ENCODE results near the gene ACOX3. TPM values are rescaled to one million over a fixed set of nuclear protein-coding genes. Genes with fewer than 3 reads are reported as not detected.
A peak's percentile ranks its signal among the peaks of the same experiment; 100 is the strongest.

ACOX3 gene
- total and polyA plus RNA-seq, 4 donors = 11.4 to 24.6 (median 13.6) TPM

DNA sequence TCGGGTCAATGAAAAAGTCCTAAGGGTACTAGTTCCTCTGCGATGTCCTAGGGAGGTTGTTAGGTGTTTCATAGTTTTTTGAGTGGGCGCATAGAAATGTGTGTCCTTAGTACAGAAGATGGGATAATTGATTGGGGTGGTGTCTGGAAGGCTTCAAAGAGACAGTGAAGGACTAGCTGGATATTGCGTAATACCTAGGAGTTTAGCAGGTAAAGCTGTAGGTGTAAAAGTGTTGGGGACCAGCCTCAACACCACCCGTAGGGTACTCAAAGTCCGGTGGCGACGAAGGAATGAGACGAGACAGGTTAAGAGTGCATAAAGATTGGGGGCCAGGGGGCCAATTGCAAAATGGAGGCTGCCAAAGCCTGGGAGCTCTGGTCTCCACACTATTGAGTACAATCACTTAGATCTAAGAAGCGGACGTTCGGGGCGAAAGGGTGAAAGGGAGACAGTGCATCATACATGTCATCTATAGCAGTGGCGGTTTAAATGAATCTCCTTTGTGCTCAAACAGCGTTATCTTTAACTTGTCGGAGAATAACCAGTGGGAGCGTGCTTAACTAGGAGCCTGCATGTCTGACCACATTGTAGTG lies 1.1 kb upstream of the ACOX3 start:
- Histone ChIP-seq H3K4me3 (ENCODE audit: low read depth in 1 of 3, low read length in 3 of 3) (peak overlapping the region; percentile 65 to 92 (median 68)), H3K36me3 (ENCODE audit: control insufficient read depth in 4 of 4, insufficient read depth in 3 of 4, low read depth in 1 of 4, low read length in 3 of 4) (peaks cover 0 to 7% (median 0%) of the 10 kb centered on the region in 4 donors), H3K27me3 (ENCODE audit: control insufficient read depth in 4 of 4, insufficient read depth in 4 of 4, low read length in 3 of 4) (no peaks in the 10 kb centered on the region), H3K9ac (ENCODE audit: low read depth in 1 of 2, low read length in 2 of 2) (peak overlapping the region; percentile 52 to 73), H3K4me1 (ENCODE audit: control insufficient read depth in 4 of 4, insufficient read depth in 4 of 4, low read length in 3 of 4) (peaks cover 12 to 44% (median 35%) of the 10 kb centered on the region in 4 donors), H3K9me3 (ENCODE audit: control insufficient read depth in 4 of 4, low read length in 3 of 4) (no peaks in the 10 kb centered on the region), H3K27ac (ENCODE audit: low read depth in 1 of 2, low read length in 2 of 2) (no peak overlapping the region)
- TF ChIP-seq YY1 (IDR thresholded peaks at IDR 0.05) (no peak), GABPA (IDR thresholded peaks at IDR 0.05 in 1 of 2, conservative IDR thresholded peaks at IDR 0.05 in 1 of 2) (no peak), HNF4G (IDR thresholded peaks at IDR 0.05) (no peak), EGR1 (IDR thresholded peaks at IDR 0.05; ENCODE audit: low read depth in 2 of 2) (no peak), FOXA1 (IDR thresholded peaks at IDR 0.05) (no peak), RAD21 (IDR thresholded peaks at IDR 0.05) (no peak), HNF4A (conservative IDR thresholded peaks at IDR 0.05) (no peak), JUND (IDR thresholded peaks at IDR 0.05) (no peak), TAF1 (conservative IDR thresholded peaks at IDR 0.05) (no peak), ZBTB33 (IDR thresholded peaks at IDR 0.05) (no peak), NR2F2 (IDR thresholded peaks at IDR 0.05) (no peak), FOXA2 (IDR thresholded peaks at IDR 0.05) (no peak)
- TF ChIP-seq, protein P1, sequence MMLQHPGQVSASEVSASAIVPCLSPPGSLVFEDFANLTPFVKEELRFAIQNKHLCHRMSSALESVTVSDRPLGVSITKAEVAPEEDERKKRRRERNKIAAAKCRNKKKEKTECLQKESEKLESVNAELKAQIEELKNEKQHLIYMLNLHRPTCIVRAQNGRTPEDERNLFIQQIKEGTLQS (IDR thresholded peaks at IDR 0.05) = no peak
- TF ChIP-seq, protein P2, sequence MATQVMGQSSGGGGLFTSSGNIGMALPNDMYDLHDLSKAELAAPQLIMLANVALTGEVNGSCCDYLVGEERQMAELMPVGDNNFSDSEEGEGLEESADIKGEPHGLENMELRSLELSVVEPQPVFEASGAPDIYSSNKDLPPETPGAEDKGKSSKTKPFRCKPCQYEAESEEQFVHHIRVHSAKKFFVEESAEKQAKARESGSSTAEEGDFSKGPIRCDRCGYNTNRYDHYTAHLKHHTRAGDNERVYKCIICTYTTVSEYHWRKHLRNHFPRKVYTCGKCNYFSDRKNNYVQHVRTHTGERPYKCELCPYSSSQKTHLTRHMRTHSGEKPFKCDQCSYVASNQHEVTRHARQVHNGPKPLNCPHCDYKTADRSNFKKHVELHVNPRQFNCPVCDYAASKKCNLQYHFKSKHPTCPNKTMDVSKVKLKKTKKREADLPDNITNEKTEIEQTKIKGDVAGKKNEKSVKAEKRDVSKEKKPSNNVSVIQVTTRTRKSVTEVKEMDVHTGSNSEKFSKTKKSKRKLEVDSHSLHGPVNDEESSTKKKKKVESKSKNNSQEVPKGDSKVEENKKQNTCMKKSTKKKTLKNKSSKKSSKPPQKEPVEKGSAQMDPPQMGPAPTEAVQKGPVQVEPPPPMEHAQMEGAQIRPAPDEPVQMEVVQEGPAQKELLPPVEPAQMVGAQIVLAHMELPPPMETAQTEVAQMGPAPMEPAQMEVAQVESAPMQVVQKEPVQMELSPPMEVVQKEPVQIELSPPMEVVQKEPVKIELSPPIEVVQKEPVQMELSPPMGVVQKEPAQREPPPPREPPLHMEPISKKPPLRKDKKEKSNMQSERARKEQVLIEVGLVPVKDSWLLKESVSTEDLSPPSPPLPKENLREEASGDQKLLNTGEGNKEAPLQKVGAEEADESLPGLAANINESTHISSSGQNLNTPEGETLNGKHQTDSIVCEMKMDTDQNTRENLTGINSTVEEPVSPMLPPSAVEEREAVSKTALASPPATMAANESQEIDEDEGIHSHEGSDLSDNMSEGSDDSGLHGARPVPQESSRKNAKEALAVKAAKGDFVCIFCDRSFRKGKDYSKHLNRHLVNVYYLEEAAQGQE (IDR thresholded peaks at IDR 0.05) = no peak
- WGBS = 54% methylated on average over 17 of the region's 17 CpGs
- no peak for DNase-seq (ENCODE audit: low spot score)

DNA sequence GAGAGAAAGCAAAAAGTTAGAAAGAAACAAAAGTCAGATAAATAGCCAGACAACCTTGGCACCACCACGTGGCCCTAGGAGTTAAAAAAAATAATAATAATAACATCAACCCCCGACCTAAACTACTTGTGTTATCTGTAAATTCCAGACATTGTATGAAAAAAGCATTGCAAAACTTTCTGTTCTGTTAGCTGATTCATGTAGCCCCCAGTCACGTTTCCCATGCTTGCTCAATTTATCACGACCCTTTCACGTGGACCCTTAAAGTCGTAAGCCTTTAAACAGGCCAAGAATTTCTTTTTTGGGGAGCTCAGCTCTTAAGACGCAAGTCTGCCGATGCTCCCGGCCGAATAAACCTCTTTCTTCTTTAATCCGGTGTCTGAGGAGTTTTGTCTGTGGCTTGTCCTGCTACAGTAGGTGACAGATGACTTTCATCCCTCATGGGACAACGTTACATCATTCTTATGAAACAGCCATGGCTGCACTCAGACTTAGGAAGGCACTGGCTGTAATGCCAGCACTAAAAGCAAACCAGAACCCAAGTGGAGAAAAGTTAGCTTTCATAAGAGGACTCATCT lies 520 bp downstream of the ACOX3 start:
- DNase-seq (ENCODE audit: low spot score) = no peak
- no peaks in the 10 kb centered on the region for H3K9me3 ChIP-seq (ENCODE audit: control insufficient read depth in 4 of 4, low read length in 3 of 4)
- H3K36me3 ChIP-seq (ENCODE audit: control insufficient read depth in 4 of 4, insufficient read depth in 3 of 4, low read depth in 1 of 4, low read length in 3 of 4) = no peaks in the 10 kb centered on the region
- H3K27me3 ChIP-seq (ENCODE audit: control insufficient read depth in 4 of 4, insufficient read depth in 4 of 4, low read length in 3 of 4) = no peaks in the 10 kb centered on the region
- no peak for TF ChIP-seq HNF4G (IDR thresholded peaks at IDR 0.05)
- TF ChIP-seq GABPA (IDR thresholded peaks at IDR 0.05 in 1 of 2, conservative IDR thresholded peaks at IDR 0.05 in 1 of 2) = no peak
- TF ChIP-seq, protein P1 (IDR thresholded peaks at IDR 0.05) = peak; percentile 40
- peak in 1 of 2 donors; percentile 46 for TF ChIP-seq JUND (IDR thresholded peaks at IDR 0.05)
- no peak for TF ChIP-seq HNF4A (conservative IDR thresholded peaks at IDR 0.05)
- TF ChIP-seq TAF1 (conservative IDR thresholded peaks at IDR 0.05) = no peak
- no peak for TF ChIP-seq RAD21 (IDR thresholded peaks at IDR 0.05)
- no peak for TF ChIP-seq SP1 (IDR thresholded peaks at IDR 0.05)
- H3K4me3 ChIP-seq (ENCODE audit: low read depth in 1 of 3, low read length in 3 of 3) = peak overlapping the region; percentile 65 to 92 (median 68)
- H3K4me1 ChIP-seq (ENCODE audit: control insufficient read depth in 4 of 4, insufficient read depth in 4 of 4, low read length in 3 of 4) = peaks cover 17 to 56% (median 46%) of the 10 kb centered on the region in 4 donors
- H3K27ac ChIP-seq (ENCODE audit: low read depth in 1 of 2, low read length in 2 of 2) = peak overlapping the region; percentile 95 to 100
- H3K9ac ChIP-seq (ENCODE audit: low read depth in 1 of 2, low read length in 2 of 2) = peak overlapping the region; percentile 52 to 93
- 21% methylated on average over 12 of the region's 12 CpGs for WGBS

Measured in liver (tissue), 9 donors.